H1 (cell line): ENCODE data around the gene INAVA. TPM values are rescaled to one million over a fixed set of nuclear protein-coding genes. Genes with fewer than 3 reads are reported as not detected.
A peak's percentile ranks its signal among the peaks of the same experiment; 100 is the strongest.

Source experiments
- CTCF ChIA-PET: fragments of 300-600 bp; sonication (Branson Sonifier 250); formaldehyde crosslinking; loops from one replicate; lab custom pipeline; 2021; ENCODE audit not compliant: partially characterized antibody; lab: Charles Lee
- POLR2A ChIA-PET: fragments of 300-600 bp; sonication (Branson Sonifier 250); formaldehyde crosslinking; loops from one replicate; lab custom pipeline; 2021; ENCODE audit warnings: inconsistent platforms; ENCODE audit not compliant: partially characterized antibody; lab: Charles Lee
- DNase-seq, 2 experiments: peaks; one replicate each; pipeline versions ENCODE4 v3.0.0 to v3.0.0-alpha.2; 2010 to 2022; ENCODE audit warnings: low spot score in 2 of 2, low read depth in 1 of 2, mixed read lengths in 1 of 2
- FAIRE-seq: peaks from 2 replicates; lab custom pipeline; 2011; peaks lifted over from hg19 to GRCh38; lab: Jason Lieb, UNC
- H2AFZ ChIP-seq: 2 replicates; pipeline ENCODE4 v1.8.1; 2012; ENCODE audit warnings: low read length, inconsistent platforms
- H2AK5ac ChIP-seq: 2 replicates; pipeline ENCODE4 v1.6.1; 2013; ENCODE audit warnings: low read depth, low read length
- H2BK120ac ChIP-seq: replicated peaks from 2 replicates; pipeline ENCODE3; 2013; ENCODE audit warnings: low read depth, low read length, inconsistent platforms
- H2BK12ac ChIP-seq: 2 replicates; pipeline ENCODE4 v1.6.1; 2013; ENCODE audit warnings: low read depth, low read length
- H2BK15ac ChIP-seq: 2 replicates; pipeline ENCODE4 v1.6.1; 2013; ENCODE audit warnings: low read length
- H2BK20ac ChIP-seq: 2 replicates; pipeline ENCODE4 v1.6.1; 2013; ENCODE audit warnings: low read length
- H2BK5ac ChIP-seq: 2 replicates; pipeline ENCODE4 v1.6.1; 2013; ENCODE audit warnings: low read depth, low read length
- H3K14ac ChIP-seq: 2 replicates; pipeline ENCODE4 v1.6.1; 2013; ENCODE audit warnings: inconsistent platforms; ENCODE audit not compliant: insufficient read length
- H3K18ac ChIP-seq: 2 replicates; pipeline ENCODE4 v1.6.1; 2013; ENCODE audit warnings: low read length; ENCODE audit errors: extremely low read depth
- H3K23ac ChIP-seq: 2 replicates; pipeline ENCODE4 v1.6.1; 2013; ENCODE audit warnings: inconsistent platforms; ENCODE audit not compliant: insufficient read length
- H3K23me2 ChIP-seq: 2 replicates; pipeline ENCODE4 v1.6.1; 2013; ENCODE audit warnings: low read depth, low read length
- H3K27ac ChIP-seq: 2 replicates; pipeline ENCODE4 v1.6.1; 2011; ENCODE audit warnings: low read depth, low read length, inconsistent platforms
- H3K27me3 ChIP-seq, 4 experiments: replicated peaks in 1 of 4; 1 replicate in 1 of 4; 2 replicates in 3 of 4; pipeline versions ENCODE4 v1.6.1 to v1.8.1; 2011 to 2013; ENCODE audit warnings: low read length in 3 of 4, mild to moderate bottlenecking in 3 of 4, inconsistent platforms in 2 of 4, mixed read lengths in 2 of 4, moderate library complexity in 1 of 4; ENCODE audit not compliant: control insufficient read depth in 3 of 4, insufficient read depth in 3 of 4; ENCODE audit errors: extremely low read depth in 1 of 4
- H3K36me3 ChIP-seq, 4 experiments: 2 replicates each; pipeline versions ENCODE4 v1.6.1 to v1.8.1; 2011 to 2013; ENCODE audit warnings: mild to moderate bottlenecking in 4 of 4, low read length in 3 of 4, moderate library complexity in 2 of 4, control low read depth in 1 of 4, inconsistent platforms in 1 of 4; ENCODE audit not compliant: insufficient read depth in 4 of 4, control insufficient read depth in 2 of 4
- H3K4ac ChIP-seq: replicated peaks from 2 replicates; pipeline ENCODE3; 2013; ENCODE audit warnings: low read length, low read depth, mixed read lengths, inconsistent platforms; ENCODE audit not compliant: insufficient read length
- H3K4me1 ChIP-seq, 4 experiments: replicated peaks in 1 of 4; 1 replicate in 1 of 4; 2 replicates in 3 of 4; pipeline versions ENCODE4 v1.6.1 to v1.8.1; 2011 to 2013; ENCODE audit warnings: low read length in 3 of 4, inconsistent platforms in 2 of 4, mixed read lengths in 1 of 4; ENCODE audit not compliant: insufficient read depth in 4 of 4, control insufficient read depth in 3 of 4
- H3K4me2 ChIP-seq, 2 experiments: 2 replicates each; pipeline versions ENCODE4 v1.6.1 to v1.8.1; 2011 to 2013; ENCODE audit warnings: low read depth in 2 of 2, low read length in 2 of 2, control low read depth in 1 of 2, inconsistent platforms in 1 of 2, mild to moderate bottlenecking in 1 of 2; ENCODE audit not compliant: insufficient read depth in 1 of 2
- H3K4me3 ChIP-seq, 4 experiments: fragments of 200-600, 300-600 bp in 1 of 4; sonication (generic), shearing (Covaris generic), sonication (Bioruptor Twin) in 1 of 4; 2 replicates each; pipeline versions ENCODE4 v1.5.1 to v1.8.1; 2011 to 2016; ENCODE audit warnings: low read length in 4 of 4, low read depth in 3 of 4, control low read depth in 2 of 4, inconsistent platforms in 2 of 4, mild to moderate bottlenecking in 2 of 4, mixed read lengths in 1 of 4, moderate library complexity in 1 of 4; ENCODE audit not compliant: insufficient read depth in 2 of 4; ENCODE audit errors: extremely low read depth in 1 of 4
- H3K56ac ChIP-seq: replicated peaks from 2 replicates; pipeline ENCODE3; 2013; ENCODE audit warnings: low read depth, mild to moderate bottlenecking, mixed read lengths, low read length, inconsistent platforms; ENCODE audit not compliant: insufficient read length
- H3K79me1 ChIP-seq: 2 replicates; pipeline ENCODE4 v1.6.1; 2013; ENCODE audit warnings: low read depth, low read length, control low read depth
- H3K79me2 ChIP-seq, 2 experiments: 2 replicates each; pipeline versions ENCODE4 v1.6.1 to v1.8.1; 2012 to 2013; ENCODE audit warnings: low read length in 2 of 2, mild to moderate bottlenecking in 2 of 2, inconsistent platforms in 1 of 2; ENCODE audit not compliant: insufficient read depth in 2 of 2, control insufficient read depth in 1 of 2
- H3K9ac ChIP-seq, 4 experiments: replicated peaks in 1 of 4; 1 replicate in 1 of 4; 2 replicates in 3 of 4; pipeline versions ENCODE4 v1.6.1 to v1.8.1; 2011 to 2013; ENCODE audit warnings: low read depth in 3 of 4, low read length in 3 of 4, control low read depth in 2 of 4, mild to moderate bottlenecking in 2 of 4, moderate library complexity in 2 of 4, inconsistent platforms in 1 of 4; ENCODE audit errors: extremely low read depth in 1 of 4
- H3K9me3 ChIP-seq, 2 experiments: 2 replicates each; pipeline versions ENCODE4 v1.6.1 to v1.8.1; 2012 to 2013; ENCODE audit warnings: mild to moderate bottlenecking in 2 of 2, moderate library complexity in 2 of 2, control low read depth in 1 of 2, inconsistent platforms in 1 of 2, low read depth in 1 of 2, low read length in 1 of 2, mixed read lengths in 1 of 2; ENCODE audit not compliant: insufficient read depth in 2 of 2
- H4K20me1 ChIP-seq, 2 experiments: replicated peaks in 1 of 2; 2 replicates each; pipeline versions ENCODE3 to v1.8.1; 2011 to 2013; ENCODE audit warnings: inconsistent platforms in 2 of 2, low read length in 2 of 2, mild to moderate bottlenecking in 1 of 2; ENCODE audit not compliant: insufficient read depth in 2 of 2, control insufficient read depth in 1 of 2
- H4K5ac ChIP-seq: 2 replicates; pipeline ENCODE4 v1.6.1; 2013; ENCODE audit warnings: low read length, low read depth, mixed read lengths, inconsistent platforms; ENCODE audit not compliant: insufficient read length
- H4K8ac ChIP-seq: 2 replicates; pipeline ENCODE4 v1.8.0; 2013; ENCODE audit warnings: mild to moderate bottlenecking, moderate library complexity, low read length, inconsistent platforms; ENCODE audit not compliant: insufficient read depth; ENCODE audit errors: extremely low read depth
- H4K91ac ChIP-seq: replicated peaks from 2 replicates; pipeline ENCODE3; 2013; ENCODE audit warnings: low read length, mixed read lengths, inconsistent platforms; ENCODE audit not compliant: insufficient read length
- ATF3 ChIP-seq: IDR thresholded peaks from 2 replicates; pipeline ENCODE4 v1.6.1; 2011; ENCODE audit warnings: low read depth, mild to moderate bottlenecking, low read length; ENCODE audit not compliant: insufficient read depth
- BRCA1 ChIP-seq: IDR thresholded peaks from 2 replicates; pipeline ENCODE4 v1.6.1; 2012; ENCODE audit warnings: low read depth, low read length, improper control_type of control experiment
- CBX5 ChIP-seq: fragments of 300-800, 300-1000 bp; sonication (generic); IDR thresholded peaks from 2 replicates; pipeline ENCODE4 v1.7.1; 2016; ENCODE audit warnings: antibody characterized with exemption, low read length, low read depth
- CEBPB ChIP-seq: IDR thresholded peaks from 2 replicates; pipeline ENCODE4 v1.6.1; 2012; ENCODE audit warnings: low read depth, low read length
- E2F6 ChIP-seq: IDR thresholded peaks from 2 replicates; pipeline ENCODE4 v1.6.1; 2012; ENCODE audit warnings: inconsistent platforms
- JUND ChIP-seq: IDR thresholded peaks from 2 replicates; pipeline ENCODE4 v1.6.1; 2011; ENCODE audit warnings: mild to moderate bottlenecking, improper control_type of control experiment, low read length
- KDM4A ChIP-seq: IDR thresholded peaks from one replicate; pipeline ENCODE4 v1.7.1; 2012; ENCODE audit warnings: low read depth, mild to moderate bottlenecking, moderate library complexity, low read length, inconsistent platforms; ENCODE audit not compliant: severe bottlenecking
- POLR2AphosphoS5 ChIP-seq: IDR thresholded peaks from 2 replicates; pipeline ENCODE4 v1.6.1; 2011; ENCODE audit warnings: low read depth, low read length
- RBBP5 ChIP-seq: IDR thresholded peaks from 2 replicates; pipeline ENCODE4 v1.7.1; 2012; ENCODE audit warnings: low read depth, mild to moderate bottlenecking, inconsistent platforms, low read length, moderate library complexity, borderline replicate concordance
- USF2 ChIP-seq: IDR thresholded peaks from 2 replicates; pipeline ENCODE4 v1.6.1; 2011; ENCODE audit warnings: low read length, improper control_type of control experiment
- WGBS, 2 experiments: shearing (Covaris generic) in 1 of 2; methylation state at CpG; one replicate each; pipeline versions ENCODE4 v1.1.6 to v1.1.7; 2013 to 2015; ENCODE audit warnings: low lambda C conversion rate in 2 of 2, mixed read lengths in 2 of 2, inconsistent platforms in 1 of 2, low coverage in 1 of 2, missing lambda C conversion rate in 1 of 2; ENCODE audit not compliant: insufficient replicate concordance in 2 of 2, insufficient coverage in 1 of 2, insufficient read length in 1 of 2; ENCODE audit errors: extremely low coverage in 1 of 2, missing lambda C conversion rate in 1 of 2; 5-methylcytosine and 5-hydroxymethylcytosine counted together
- polyA plus RNA-seq, 7 experiments: library from polyadenylated mRNA; depleted of rRNA in 3 of 7; stranded (reverse) in 5 of 7; unstranded in 2 of 7; fragments of >200 nt in 5 of 7; fragments of 200-250 nt in 2 of 7; gene quantifications; 1 replicate in 5 of 7; 2 replicates in 1 of 7; 4 replicates in 1 of 7; pipeline versions ENCODE4 v1.2.1 to v1.2.3, GENCODE V29; 2011 to 2013; ENCODE audit warnings: missing spikeins in 2 of 7, mixed read lengths in 2 of 7
- total RNA-seq: library from RNA; stranded (reverse); fragmentation: NEBNext Ultra II Directional; extraction: Animal tissue kit (Norgen Biotek cat#: 25700); gene quantifications from 2 replicates; pipeline ENCODE4 v1.2.1, GENCODE V29; 2021

Gene INAVA
- total and polyA plus RNA-seq, 2 of the 8 experiments (the other 6 are each of a cell fraction or from before 2014, with no cell fraction given) = 46.8 to 49.3 TPM

- Histone ChIP-seq H3K9ac (no peak overlapping the region), H3K18ac (peak overlapping the region; percentile 60), H3K27me3 (no peaks in the 10 kb centered on the region), H3K79me1 (peaks cover 25% of the 10 kb centered on the region), H3K56ac (no peak overlapping the region), H3K4me3 (no peak overlapping the region), H3K36me3 (peaks cover 4 to 32% (median 22%) of the 10 kb centered on the region in 4 experiments; a peak in 7 of 8 replicates), H4K20me1 (peaks cover 9 to 17% of the 10 kb centered on the region in 2 experiments), H4K8ac (no peak overlapping the region), H3K4me2 (peak overlapping the region; percentile 9 to 95; a peak in 2 of 4 replicates), H4K91ac (no peak overlapping the region), H2AFZ (no peak overlapping the region), H3K23ac (no peak overlapping the region), H2BK5ac (peak overlapping the region; percentile 53; the same call in 1 of the 2 replicates), H3K27ac (peak overlapping the region; percentile 33), H3K4me1 (peaks cover 13 to 39% (median 30%) of the 10 kb centered on the region in 4 experiments), H3K9me3 (no peaks in the 10 kb centered on the region), H2BK120ac (no peak overlapping the region), H3K23me2 (peaks cover 8% of the 10 kb centered on the region), H4K5ac (no peak overlapping the region), H2BK12ac (peak overlapping the region; percentile 39; the same call in 1 of the 2 replicates), H3K4ac (no peak overlapping the region), H2BK15ac (no peak overlapping the region), H2BK20ac (no peak overlapping the region), H3K79me2 (peaks cover 3 to 58% of the 10 kb centered on the region in 2 experiments), H3K14ac (no peak overlapping the region), H2AK5ac (no peak overlapping the region)
- POLR2A ChIA-PET = interaction anchor here (0.7 to 11.2 kb wide), 7 partner anchors 11 to 30 kb away, joined by 3 to 208 read pairs (median 4); partner anchors contain the start of gene GPR25
- FAIRE-seq (no peak), DNase-seq (no peak)
- CTCF ChIA-PET = interaction anchor here (0.6 to 8.6 kb wide), 10 partner anchors 9 to 175 kb away, joined by 3 to 47 read pairs (median 4); no protein-coding TSS in a partner anchor
- 80% methylated on average over 9 of the region's 9 CpGs; no CpG with 5 or more reads in 1 of the 2 experiments for WGBS, 2 experiments
- no peak for TF ChIP-seq E2F6
- no peak for TF ChIP-seq JUND
- no peak for TF ChIP-seq RBBP5
- TF ChIP-seq CEBPB = no peak
- TF ChIP-seq CBX5 = no peak
- TF ChIP-seq USF2 = no peak
- no peak for TF ChIP-seq KDM4A
- TF ChIP-seq ATF3 = no peak
- TF ChIP-seq BRCA1 = no peak
- no peak for TF ChIP-seq POLR2AphosphoS5
These were observed 1.3 kb downstream of the INAVA start for GRCh38 chr1:200895801-200896530.
